Liver (tissue), 9 donors: ENCODE measurements around the gene KIAA1217. TPM values are rescaled to one million over a fixed set of nuclear protein-coding genes. Genes with fewer than 3 reads are reported as not detected.

Source experiments
- DNase-seq: peaks from one replicate; pipeline ENCODE4 v3.0.0-alpha.2; 2017; ENCODE audit warnings: low spot score
- H3K27ac ChIP-seq, 2 donors: one replicate each; pipeline ENCODE4 v1.7.0; 2013; ENCODE audit warnings: inconsistent platforms in 2 of 2, low read length in 2 of 2, control low read depth in 1 of 2, low read depth in 1 of 2, mild to moderate bottlenecking in 1 of 2
- H3K27me3 ChIP-seq, 4 donors: one replicate each; pipeline versions ENCODE4 v1.6.1 to v1.7.0; 2013; ENCODE audit warnings: low read length in 3 of 4, inconsistent platforms in 1 of 4, mild to moderate bottlenecking in 1 of 4, moderate library complexity in 1 of 4; ENCODE audit not compliant: control insufficient read depth in 4 of 4, insufficient read depth in 4 of 4
- H3K36me3 ChIP-seq, 4 donors: one replicate each; pipeline versions ENCODE4 v1.6.1 to v1.7.0; 2013; ENCODE audit warnings: low read length in 3 of 4, mild to moderate bottlenecking in 3 of 4, low read depth in 1 of 4, moderate library complexity in 1 of 4; ENCODE audit not compliant: control insufficient read depth in 4 of 4, insufficient read depth in 3 of 4
- H3K4me1 ChIP-seq, 4 donors: one replicate each; pipeline versions ENCODE4 v1.6.1 to v1.7.0; 2013; ENCODE audit warnings: low read length in 3 of 4, mild to moderate bottlenecking in 3 of 4, moderate library complexity in 1 of 4; ENCODE audit not compliant: control insufficient read depth in 4 of 4, insufficient read depth in 4 of 4
- H3K4me3 ChIP-seq, 3 donors: one replicate each; pipeline versions ENCODE4 v1.6.1 to v1.7.0; 2013; ENCODE audit warnings: low read length in 3 of 3, control low read depth in 1 of 3, low read depth in 1 of 3, mild to moderate bottlenecking in 1 of 3
- H3K9ac ChIP-seq, 2 donors: one replicate each; pipeline ENCODE4 v1.7.0; 2013; ENCODE audit warnings: low read length in 2 of 2, mild to moderate bottlenecking in 2 of 2, moderate library complexity in 2 of 2, control low read depth in 1 of 2, low read depth in 1 of 2
- H3K9me3 ChIP-seq, 4 donors: one replicate each; pipeline versions ENCODE4 v1.6.1 to v1.7.0; 2013; ENCODE audit warnings: low read length in 3 of 4; ENCODE audit not compliant: control insufficient read depth in 4 of 4
- CTCF ChIP-seq: fragments of 150-350 bp; IDR thresholded peaks from 2 replicates; pipeline ENCODE4 v1.5.1; 2017; ENCODE audit warnings: improper control_type of control experiment, low read depth, low read length; ENCODE audit not compliant: missing input control
- EGR1 ChIP-seq, 2 donors: IDR thresholded peaks; 2 replicates each; pipeline ENCODE4 v1.6.1; 2016 to 2018; ENCODE audit warnings: antibody characterized with exemption in 2 of 2, low read depth in 2 of 2
- GABPA ChIP-seq, 2 donors: IDR thresholded peaks in 1 of 2; conservative IDR thresholded peaks in 1 of 2; 2 replicates each; pipeline ENCODE4 v1.6.1; 2016; ENCODE audit warnings: antibody characterized with exemption in 2 of 2, mild to moderate bottlenecking in 1 of 2, moderate library complexity in 1 of 2
- HNF4A ChIP-seq, 2 donors: conservative IDR thresholded peaks; 2 replicates each; pipeline ENCODE4 v1.6.1; 2016; ENCODE audit warnings: antibody characterized with exemption in 2 of 2, mild to moderate bottlenecking in 2 of 2
- HNF4G ChIP-seq: IDR thresholded peaks from 2 replicates; pipeline ENCODE4 v1.6.1; 2016; ENCODE audit warnings: antibody characterized with exemption
- JUND ChIP-seq, 2 donors: IDR thresholded peaks; 2 replicates each; pipeline ENCODE4 v1.6.1; 2016; ENCODE audit warnings: antibody characterized with exemption in 2 of 2
- RAD21 ChIP-seq, 2 donors: IDR thresholded peaks; 2 replicates each; pipeline ENCODE4 v1.6.1; 2016; ENCODE audit warnings: antibody characterized with exemption in 2 of 2, mild to moderate bottlenecking in 2 of 2
- REST ChIP-seq: IDR thresholded peaks from 2 replicates; pipeline ENCODE4 v1.6.1; 2016; ENCODE audit warnings: antibody characterized with exemption, mild to moderate bottlenecking
- RXRA ChIP-seq, 2 donors: IDR thresholded peaks; 2 replicates each; pipeline ENCODE4 v1.6.1; 2017 to 2018; ENCODE audit warnings: antibody characterized with exemption in 2 of 2, mild to moderate bottlenecking in 1 of 2
- SP1 ChIP-seq: IDR thresholded peaks from 2 replicates; pipeline ENCODE4 v1.6.1; 2018; ENCODE audit warnings: antibody characterized with exemption, mild to moderate bottlenecking
- TAF1 ChIP-seq: conservative IDR thresholded peaks from 2 replicates; pipeline ENCODE4 v1.6.1; 2016; ENCODE audit warnings: antibody characterized with exemption, mild to moderate bottlenecking
- YY1 ChIP-seq: IDR thresholded peaks from 2 replicates; pipeline ENCODE4 v1.6.1; 2016; ENCODE audit warnings: antibody characterized with exemption, mild to moderate bottlenecking
- WGBS: extraction: QIAGEN DNeasy Blood & Tissue Kit; methylation state at CpG from one replicate; pipeline ENCODE4 v1.1.7; 2013; 5-methylcytosine and 5-hydroxymethylcytosine counted together
- polyA plus RNA-seq, 2 donors: library from polyadenylated mRNA; stranded (reverse) in 1 of 2; unstranded in 1 of 2; fragments of 200-250 nt in 1 of 2; fragments of >200 nt in 1 of 2; fragmentation: Nextera tagmentation in 1 of 2; extraction: Ambion mirVana in 1 of 2; gene quantifications; one replicate each; pipeline versions ENCODE4 v1.2.1 to v1.2.3, GENCODE V29; 2013 to 2015
- total RNA-seq, 2 donors: library from RNA; depleted of rRNA; stranded (reverse); fragments of >200 nt; gene quantifications; one replicate each; pipeline ENCODE4 v1.2.3, GENCODE V29; 2014
- donor health status: healthy.
- donor health status: healthy.
- donor health status: healthy.
- donor health status: healthy.
- donor health status: healthy.

The KIAA1217 gene
- total and polyA plus RNA-seq, 4 donors: 4.5 to 12.8 (median 6.8) TPM

GRCh38 chr10:24251547-24251946 is 42.6 kb downstream of the KIAA1217 start:
- TF ChIP-seq GABPA (IDR thresholded peaks at IDR 0.05 in 1 of 2, conservative IDR thresholded peaks at IDR 0.05 in 1 of 2): no peak
- no peak for TF ChIP-seq HNF4G
- TF ChIP-seq RXRA (IDR thresholded peaks at IDR 0.05): no peak
- TF ChIP-seq JUND (IDR thresholded peaks at IDR 0.05): no peak
- TF ChIP-seq CTCF: no peak
- no peak for TF ChIP-seq REST
- no peak for TF ChIP-seq HNF4A (conservative IDR thresholded peaks at IDR 0.05)
- TF ChIP-seq SP1: no peak
- no peak for TF ChIP-seq EGR1 (IDR thresholded peaks at IDR 0.05; ENCODE audit: low read depth in 2 of 2)
- no peaks in the 10 kb centered on the region for H3K36me3 ChIP-seq
- H3K4me1 ChIP-seq: no peaks in the 10 kb centered on the region
- no peaks in the 10 kb centered on the region for H3K9me3 ChIP-seq
- no peak overlapping the region for H3K4me3 ChIP-seq
- H3K9ac ChIP-seq: no peak overlapping the region
- WGBS: 70% methylated on average over 2 of the region's 2 CpGs
- H3K27ac ChIP-seq: no peak overlapping the region
- DNase-seq: no peak
- H3K27me3 ChIP-seq: no peaks in the 10 kb centered on the region

- TF ChIP-seq GABPA (IDR thresholded peaks at IDR 0.05 in 1 of 2, conservative IDR thresholded peaks at IDR 0.05 in 1 of 2) (no peak), RAD21 (IDR thresholded peaks at IDR 0.05) (no peak), RXRA (IDR thresholded peaks at IDR 0.05) (no peak), HNF4G (no peak), REST (no peak), TAF1 (no peak), HNF4A (conservative IDR thresholded peaks at IDR 0.05) (no peak), EGR1 (IDR thresholded peaks at IDR 0.05; ENCODE audit: low read depth in 2 of 2) (no peak), YY1 (no peak)
- Histone ChIP-seq H3K27me3 (no peaks in the 10 kb centered on the region), H3K27ac (no peak overlapping the region), H3K4me1 (no peaks in the 10 kb centered on the region), H3K9ac (no peak overlapping the region), H3K4me3 (no peak overlapping the region), H3K9me3 (no peaks in the 10 kb centered on the region), H3K36me3 (no peaks in the 10 kb centered on the region)
- WGBS: 92% methylated on average over 3 of the region's 3 CpGs
- DNase-seq: no peak
Observed at GRCh38 chr10:24254180-24254579, 45.2 kb downstream of the KIAA1217 start.
